Peyer's patch (tissue), 4 donors: ENCODE results near the gene ELMOD3. TPM values are rescaled to one million over a fixed set of nuclear protein-coding genes. Genes with fewer than 3 reads are reported as not detected.

ENCODE experiments used
- DNase-seq, 3 donors: peaks; one replicate each; pipeline ENCODE4 v3.0.0-alpha.2; 2017 to 2019
- H3K27ac ChIP-seq, 4 donors: fragments of 200-600 bp; sonication (generic); one replicate each; pipeline ENCODE4 v1.5.1; 2016 to 2019
- H3K27me3 ChIP-seq, 2 donors: fragments of 200-600 bp; sonication (generic); one replicate each; pipeline ENCODE4 v1.5.1; 2019
- H3K36me3 ChIP-seq, 3 donors: fragments of 200-600 bp; sonication (generic); one replicate each; pipeline ENCODE4 v1.5.1; 2016 to 2019
- H3K4me1 ChIP-seq, 4 donors: fragments of 200-600 bp; sonication (generic); one replicate each; pipeline ENCODE4 v1.5.1; 2016 to 2019
- H3K4me3 ChIP-seq, 4 donors: fragments of 200-600 bp; sonication (generic); 1 replicate in 3 of 4; 2 replicates in 1 of 4; pipeline ENCODE4 v1.5.1; 2016 to 2019; ENCODE audit warnings: mild to moderate bottlenecking in 1 of 4
- H3K9me3 ChIP-seq, 4 donors: fragments of 200-600 bp; sonication (generic); one replicate each; pipeline ENCODE4 v1.5.1; 2016 to 2019; ENCODE audit warnings: mild to moderate bottlenecking in 1 of 4
- POLR2A ChIP-seq, 2 donors: fragments of 450-650 bp; IDR thresholded peaks; one replicate each; pipeline ENCODE4 v1.5.1; 2017; ENCODE audit warnings: antibody characterized with exemption in 2 of 2, mild to moderate bottlenecking in 2 of 2, moderate library complexity in 2 of 2
- total RNA-seq, 4 donors: library from RNA; depleted of rRNA; stranded (reverse); fragments of >200 nt; gene quantifications; one replicate each; pipeline ENCODE4 v1.1.0, GENCODE V29; 2016
- TF ChIP-seq, protein P1 (sequence below), 6 experiments: fragments of 450-650 bp in 4 of 6; fragments of 200-600 bp in 2 of 6; sonication (generic) in 1 of 6; IDR thresholded peaks; one replicate each; pipeline ENCODE4 v1.5.1; 2017 to 2019; ENCODE audit warnings: antibody characterized with exemption in 6 of 6, mild to moderate bottlenecking in 3 of 6, moderate library complexity in 1 of 6

Gene ELMOD3
- total RNA-seq, 4 donors from 2014 or later: 28.1 to 49.4 (median 45.8) TPM

DNA sequence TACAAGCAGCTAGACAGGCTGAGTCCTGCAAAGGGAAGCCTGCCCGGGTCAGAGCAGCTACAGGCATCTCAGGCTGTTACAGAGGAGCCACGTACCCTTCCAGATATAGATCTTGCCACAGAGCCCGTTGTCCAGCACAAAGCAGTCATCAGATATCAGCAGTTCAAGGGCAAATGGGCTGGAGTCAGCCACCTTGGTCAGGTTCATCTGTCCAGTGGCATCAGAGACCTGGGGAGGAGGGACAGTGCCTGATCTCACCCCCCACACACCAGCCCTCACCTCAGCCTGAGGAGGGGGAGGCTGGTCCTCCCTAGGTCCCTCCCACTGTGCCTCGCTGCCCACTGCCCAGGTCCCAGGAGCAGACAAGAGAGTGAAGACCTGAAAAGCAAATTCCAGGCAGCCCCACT lies 43.4 kb downstream of the ELMOD3 start:
- no peaks in the 10 kb centered on the region for H3K27me3 ChIP-seq
- H3K4me3 ChIP-seq: no peak overlapping the region
- DNase-seq: peak in 2 of 3 donors; percentile 25 to 34
- TF ChIP-seq, protein P1, sequence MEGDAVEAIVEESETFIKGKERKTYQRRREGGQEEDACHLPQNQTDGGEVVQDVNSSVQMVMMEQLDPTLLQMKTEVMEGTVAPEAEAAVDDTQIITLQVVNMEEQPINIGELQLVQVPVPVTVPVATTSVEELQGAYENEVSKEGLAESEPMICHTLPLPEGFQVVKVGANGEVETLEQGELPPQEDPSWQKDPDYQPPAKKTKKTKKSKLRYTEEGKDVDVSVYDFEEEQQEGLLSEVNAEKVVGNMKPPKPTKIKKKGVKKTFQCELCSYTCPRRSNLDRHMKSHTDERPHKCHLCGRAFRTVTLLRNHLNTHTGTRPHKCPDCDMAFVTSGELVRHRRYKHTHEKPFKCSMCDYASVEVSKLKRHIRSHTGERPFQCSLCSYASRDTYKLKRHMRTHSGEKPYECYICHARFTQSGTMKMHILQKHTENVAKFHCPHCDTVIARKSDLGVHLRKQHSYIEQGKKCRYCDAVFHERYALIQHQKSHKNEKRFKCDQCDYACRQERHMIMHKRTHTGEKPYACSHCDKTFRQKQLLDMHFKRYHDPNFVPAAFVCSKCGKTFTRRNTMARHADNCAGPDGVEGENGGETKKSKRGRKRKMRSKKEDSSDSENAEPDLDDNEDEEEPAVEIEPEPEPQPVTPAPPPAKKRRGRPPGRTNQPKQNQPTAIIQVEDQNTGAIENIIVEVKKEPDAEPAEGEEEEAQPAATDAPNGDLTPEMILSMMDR (IDR thresholded peaks at IDR 0.05): no peak
- no peak for TF ChIP-seq POLR2A (IDR thresholded peaks at IDR 0.05)
- H3K4me1 ChIP-seq: no peaks in the 10 kb centered on the region
- H3K36me3 ChIP-seq: peaks cover 0 to 29% (median 0%) of the 10 kb centered on the region in 3 donors
- H3K27ac ChIP-seq: no peak overlapping the region
- H3K9me3 ChIP-seq: no peaks in the 10 kb centered on the region

DNA sequence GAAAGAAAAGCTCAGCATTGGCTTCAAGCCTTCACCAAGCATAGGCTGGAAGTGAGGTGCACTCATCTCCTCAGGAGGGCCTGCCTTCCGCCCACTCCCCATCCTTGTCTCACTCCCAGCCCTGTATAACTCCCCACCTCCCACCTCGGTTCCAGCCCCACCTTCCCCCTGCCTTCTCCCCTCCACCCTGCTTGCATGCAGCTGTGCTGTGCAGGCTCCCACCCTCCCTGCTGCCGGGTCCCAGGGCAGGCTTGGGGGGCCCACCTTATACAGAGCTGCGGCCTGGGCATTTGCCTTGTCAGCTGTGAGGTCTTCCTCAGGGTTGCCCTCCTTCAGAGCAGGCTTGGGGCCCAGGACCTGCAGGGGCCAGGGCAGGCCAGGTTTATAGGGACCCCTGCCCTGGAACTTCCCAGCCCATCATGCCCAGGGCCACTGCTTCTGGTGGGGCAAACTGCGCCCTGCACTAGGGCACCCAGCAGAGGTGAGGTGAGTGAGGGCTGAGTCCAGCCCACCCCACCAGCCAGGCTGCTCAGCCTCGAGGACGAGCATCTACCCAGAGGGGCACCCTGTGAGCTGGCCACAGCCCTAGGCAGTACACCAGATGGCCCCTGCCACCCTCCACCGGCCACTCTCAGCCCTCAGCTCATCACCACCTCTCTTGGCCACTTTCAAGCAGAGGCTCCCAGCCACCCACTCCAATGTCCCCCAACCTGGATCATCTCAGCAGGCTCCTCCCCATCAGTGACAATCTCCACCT lies 44.0 kb downstream of the ELMOD3 start:
- peak in 2 of 3 donors; percentile 36 to 41 for DNase-seq
- H3K27me3 ChIP-seq: no peaks in the 10 kb centered on the region
- peaks cover 0 to 29% (median 0%) of the 10 kb centered on the region in 3 donors for H3K36me3 ChIP-seq
- no peaks in the 10 kb centered on the region for H3K9me3 ChIP-seq
- H3K4me3 ChIP-seq: no peak overlapping the region
- TF ChIP-seq POLR2A (IDR thresholded peaks at IDR 0.05): no peak
- TF ChIP-seq, protein P1 (IDR thresholded peaks at IDR 0.05): no peak
- H3K4me1 ChIP-seq: no peaks in the 10 kb centered on the region
- H3K27ac ChIP-seq: no peak overlapping the region

DNA sequence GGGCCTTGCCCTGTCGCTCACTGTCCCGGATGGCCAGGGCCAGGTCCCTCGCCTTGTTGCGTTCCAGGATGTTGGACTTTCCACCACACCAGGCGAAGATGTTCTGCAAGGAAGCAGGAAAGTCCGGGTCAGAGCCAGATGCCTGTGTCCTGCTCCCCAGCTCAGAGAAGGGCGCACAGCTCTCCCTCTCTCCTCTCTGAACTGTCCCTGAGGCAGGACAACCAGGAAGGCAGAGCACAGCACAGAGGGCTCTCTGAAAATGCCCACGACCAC lies 44.5 kb downstream of the ELMOD3 start:
- no peaks in the 10 kb centered on the region for H3K9me3 ChIP-seq
- H3K4me1 ChIP-seq: no peaks in the 10 kb centered on the region
- TF ChIP-seq, protein P1 (IDR thresholded peaks at IDR 0.05): no peak
- TF ChIP-seq POLR2A (IDR thresholded peaks at IDR 0.05): no peak
- H3K27ac ChIP-seq: no peak overlapping the region
- DNase-seq: peak in 1 of 3 donors; percentile 5
- H3K36me3 ChIP-seq: peaks cover 0 to 29% (median 0%) of the 10 kb centered on the region in 3 donors
- H3K27me3 ChIP-seq: no peaks in the 10 kb centered on the region
- H3K4me3 ChIP-seq: no peak overlapping the region

DNA sequence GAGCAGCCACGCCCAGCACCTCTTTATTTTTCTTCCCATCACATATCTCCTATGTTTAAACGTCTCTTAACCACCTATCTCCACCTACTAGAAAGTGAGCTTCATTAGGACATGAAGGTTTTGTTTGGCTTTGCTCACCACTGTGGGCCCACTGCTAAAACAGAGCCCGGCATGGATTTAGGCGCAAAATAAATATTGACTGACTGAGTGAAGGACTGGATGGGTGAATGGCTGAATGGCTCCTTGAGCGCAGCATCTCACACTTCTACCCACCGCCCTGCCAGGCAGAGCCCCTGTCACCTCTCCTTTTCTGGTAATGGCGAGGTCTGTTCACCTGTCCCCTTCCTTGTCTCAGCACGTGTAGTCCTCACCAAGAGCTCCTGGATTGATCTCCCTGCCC lies 45.5 kb downstream of the ELMOD3 start:
- Histone ChIP-seq H3K27ac (no peak overlapping the region), H3K27me3 (no peaks in the 10 kb centered on the region), H3K36me3 (peaks cover 0 to 21% (median 0%) of the 10 kb centered on the region in 3 donors)

DNA sequence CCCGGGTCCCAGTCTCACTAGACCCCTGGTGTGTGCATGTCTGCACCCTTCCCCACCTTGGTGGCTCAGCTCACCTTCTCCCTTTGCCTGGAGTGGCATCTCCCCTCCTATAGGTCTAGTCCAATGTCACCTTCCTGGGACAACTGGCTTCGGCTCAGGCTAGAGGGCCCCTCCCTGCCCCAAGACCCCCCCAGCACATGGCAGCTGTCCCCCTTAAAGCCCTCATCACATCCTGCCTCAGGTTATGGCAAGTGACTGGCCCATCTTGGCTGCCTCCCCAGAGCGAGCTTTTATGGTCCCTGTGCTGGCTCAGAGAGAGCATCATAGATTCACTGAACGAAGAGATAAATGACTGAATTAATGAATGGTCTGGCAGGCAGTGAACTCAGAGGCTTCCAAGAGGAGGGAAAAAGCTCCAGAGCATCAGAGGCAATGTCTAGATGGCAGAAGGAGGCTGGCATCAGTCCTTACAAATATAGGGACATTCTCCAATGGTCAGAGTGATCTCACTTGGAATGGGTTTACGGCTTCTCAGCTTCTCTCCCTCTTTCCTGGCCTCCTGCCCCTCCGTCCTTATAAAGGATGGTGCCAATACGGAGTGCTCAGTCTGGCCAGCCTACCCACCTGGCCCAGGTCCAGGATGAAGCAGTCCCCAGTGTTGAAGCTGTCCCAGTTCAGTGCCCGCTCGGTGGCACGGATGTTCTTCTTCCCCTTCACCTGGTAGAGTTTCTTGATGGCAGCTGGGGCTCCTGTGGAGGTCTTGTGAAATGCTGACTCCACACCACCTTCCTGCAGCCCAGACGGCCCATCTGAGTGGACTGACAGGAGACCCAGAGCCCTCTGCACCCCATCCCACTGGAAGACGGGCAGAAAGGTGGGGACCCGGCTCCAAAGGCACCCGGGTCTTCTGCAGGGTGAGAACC lies 46.2 kb downstream of the ELMOD3 start:
- DNase-seq: peak in 2 of 3 donors; percentile 15 to 43
- H3K27ac ChIP-seq: no peak overlapping the region
- no peak overlapping the region for H3K4me3 ChIP-seq
- H3K27me3 ChIP-seq: no peaks in the 10 kb centered on the region
- H3K9me3 ChIP-seq: no peaks in the 10 kb centered on the region
- H3K4me1 ChIP-seq: peaks cover 0 to 3% (median 0%) of the 10 kb centered on the region in 4 donors
- peaks cover 0 to 21% (median 0%) of the 10 kb centered on the region in 3 donors for H3K36me3 ChIP-seq
- TF ChIP-seq, protein P1 (IDR thresholded peaks at IDR 0.05): no peak
- TF ChIP-seq POLR2A (IDR thresholded peaks at IDR 0.05): no peak

More for the DNA sequence above, 45.5 kb downstream of the ELMOD3 start:
- Histone ChIP-seq H3K4me1 (no peaks in the 10 kb centered on the region), H3K4me3 (no peak overlapping the region), H3K9me3 (no peaks in the 10 kb centered on the region)
- peak in 1 of 3 donors; percentile 15 for DNase-seq
- TF ChIP-seq, protein P1 (IDR thresholded peaks at IDR 0.05): no peak
- TF ChIP-seq POLR2A (IDR thresholded peaks at IDR 0.05): no peak
